Measurements from ENCODE around the gene MPO. TPM values are rescaled to one million over a fixed set of nuclear protein-coding genes. Genes with fewer than 3 reads are reported as not detected.

The MPO gene
- total and polyA plus RNA-seq, 2 donors (not counting 3 experiments of a cell fraction or from before 2014, with no cell fraction given): not detected

DNA sequence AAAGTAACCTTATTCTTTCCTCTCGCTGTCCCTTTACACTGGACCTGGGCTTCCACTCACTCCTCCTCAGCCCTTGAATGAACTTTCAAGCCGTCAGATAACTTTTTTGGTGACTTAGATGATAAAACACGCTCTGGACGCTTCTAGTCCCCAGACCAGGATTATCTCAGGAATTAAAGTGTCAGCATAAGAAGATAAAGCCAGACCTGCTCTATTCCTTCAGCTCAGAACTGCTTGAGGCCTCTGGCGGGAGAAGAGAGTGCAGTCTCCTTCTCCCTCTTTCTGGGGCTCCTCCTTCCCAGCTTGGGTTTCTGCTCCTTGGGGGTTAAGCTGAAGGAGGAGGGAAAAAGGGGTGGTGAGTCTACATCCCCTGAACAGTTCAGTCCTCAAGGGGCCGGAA, 35.8 kb downstream of the MPO start:
- Histone ChIP-seq H3K36me3 (ENCODE audit: control insufficient read depth in 2 of 2, extremely low read depth in 1 of 2, insufficient read depth in 2 of 2, low read length in 2 of 2) (no peaks in the 10 kb centered on the region), H2AFZ (ENCODE audit: low read depth, low read length) (no peak overlapping the region), H3K4me1 (ENCODE audit: control insufficient read depth, extremely low read depth, insufficient read depth, low read length) (no peaks in the 10 kb centered on the region), H3K9me1 (replicated peaks; ENCODE audit: control insufficient read depth, extremely low read depth, insufficient read depth, low read length) (no peaks in the 10 kb centered on the region), H3K9me3 (replicated peaks; ENCODE audit: control insufficient read depth, insufficient read depth, low read length) (no peaks in the 10 kb centered on the region), H3K4me2 (ENCODE audit: insufficient read depth, low read length) (no peak overlapping the region), H3K79me2 (ENCODE audit: control insufficient read depth, insufficient read depth, low read length) (no peaks in the 10 kb centered on the region), H4K20me1 (replicated peaks; ENCODE audit: control insufficient read depth, extremely low read depth, insufficient read depth, low read length) (no peaks in the 10 kb centered on the region), H3K4me3 (replicated peaks in 1 of 3; ENCODE audit: insufficient read depth in 1 of 3, low read depth in 1 of 3, low read length in 3 of 3) (no peak overlapping the region), H3K9ac (replicated peaks; ENCODE audit: extremely low read depth, insufficient read depth, low read length) (no peak overlapping the region), H3K27me3 (ENCODE audit: control insufficient read depth in 2 of 2, insufficient read depth in 2 of 2, low read length in 2 of 2) (peaks cover 20 to 36% of the 10 kb centered on the region in 2 experiments), H3K27ac (ENCODE audit: insufficient read depth, low read depth, low read length) (no peak overlapping the region)
- no TSS peak for BruUV-seq (replicated peaks)
- DNase-seq (ENCODE audit: low read depth, low spot score) (no peak), FAIRE-seq (no peak)
- TF ChIP-seq, protein P1, sequence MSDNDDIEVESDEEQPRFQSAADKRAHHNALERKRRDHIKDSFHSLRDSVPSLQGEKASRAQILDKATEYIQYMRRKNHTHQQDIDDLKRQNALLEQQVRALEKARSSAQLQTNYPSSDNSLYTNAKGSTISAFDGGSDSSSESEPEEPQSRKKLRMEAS (IDR thresholded peaks at IDR 0.05; ENCODE audit: insufficient read depth, insufficient read length): no peak
- TF ChIP-seq, protein P2, sequence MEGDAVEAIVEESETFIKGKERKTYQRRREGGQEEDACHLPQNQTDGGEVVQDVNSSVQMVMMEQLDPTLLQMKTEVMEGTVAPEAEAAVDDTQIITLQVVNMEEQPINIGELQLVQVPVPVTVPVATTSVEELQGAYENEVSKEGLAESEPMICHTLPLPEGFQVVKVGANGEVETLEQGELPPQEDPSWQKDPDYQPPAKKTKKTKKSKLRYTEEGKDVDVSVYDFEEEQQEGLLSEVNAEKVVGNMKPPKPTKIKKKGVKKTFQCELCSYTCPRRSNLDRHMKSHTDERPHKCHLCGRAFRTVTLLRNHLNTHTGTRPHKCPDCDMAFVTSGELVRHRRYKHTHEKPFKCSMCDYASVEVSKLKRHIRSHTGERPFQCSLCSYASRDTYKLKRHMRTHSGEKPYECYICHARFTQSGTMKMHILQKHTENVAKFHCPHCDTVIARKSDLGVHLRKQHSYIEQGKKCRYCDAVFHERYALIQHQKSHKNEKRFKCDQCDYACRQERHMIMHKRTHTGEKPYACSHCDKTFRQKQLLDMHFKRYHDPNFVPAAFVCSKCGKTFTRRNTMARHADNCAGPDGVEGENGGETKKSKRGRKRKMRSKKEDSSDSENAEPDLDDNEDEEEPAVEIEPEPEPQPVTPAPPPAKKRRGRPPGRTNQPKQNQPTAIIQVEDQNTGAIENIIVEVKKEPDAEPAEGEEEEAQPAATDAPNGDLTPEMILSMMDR (IDR thresholded peaks at IDR 0.05; ENCODE audit: extremely low read depth in 1 of 2, insufficient read depth in 1 of 2, low read depth in 1 of 2, low read length in 2 of 2): no peak
- TF ChIP-seq POLR2AphosphoS5 (IDR thresholded peaks at IDR 0.05; ENCODE audit: insufficient read depth, low read depth, low read length) (no peak), FOS (IDR thresholded peaks at IDR 0.05; ENCODE audit: borderline replicate concordance, insufficient read depth, low read length) (no peak)
- ChIA-PET CTCF (no interaction called here), POLR2A (no interaction called here)
- dilution Hi-C loops (cut with MboI; ENCODE audit: extremely low pct_ligation_motif_present, low sequenced_read_pairs) (no loop called here), intact Hi-C loops (cut with micrococcal nuclease) (loop anchor here (5.0 kb wide), 1 partner anchor 43 kb away; no protein-coding TSS in a partner anchor)

All from endothelial cell of umbilical vein (primary cell).